ENCODE measurements around the gene FGF4. TPM values are rescaled to one million over a fixed set of nuclear protein-coding genes. Genes with fewer than 3 reads are reported as not detected.

Gene FGF4
- total RNA-seq, 2 donors from 2014 or later, result not detected

DNA sequence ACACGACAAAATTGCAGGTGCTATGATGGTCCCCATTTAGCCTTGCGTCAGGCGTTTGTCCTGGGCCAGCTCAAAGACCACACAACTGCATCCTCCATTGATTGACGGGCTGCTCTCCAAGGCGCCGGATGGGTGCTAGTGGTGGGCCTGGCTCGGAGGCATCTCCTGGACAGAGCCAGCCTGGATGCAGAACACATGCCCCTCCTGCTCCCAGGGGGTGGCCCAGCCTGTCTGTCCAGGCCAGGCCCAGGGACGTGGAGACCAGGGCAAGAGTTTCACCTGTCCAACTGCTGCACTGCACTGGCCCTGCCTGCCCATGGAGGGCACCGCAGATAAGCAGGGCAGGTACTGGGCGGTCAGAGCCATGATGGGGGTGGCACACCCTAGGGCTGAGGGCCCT lies 47.9 kb downstream of the FGF4 start:
- H3K4me3 ChIP-seq, result no peak overlapping the region
- H3K27ac ChIP-seq, result no peak overlapping the region
- TF ChIP-seq, protein P1, sequence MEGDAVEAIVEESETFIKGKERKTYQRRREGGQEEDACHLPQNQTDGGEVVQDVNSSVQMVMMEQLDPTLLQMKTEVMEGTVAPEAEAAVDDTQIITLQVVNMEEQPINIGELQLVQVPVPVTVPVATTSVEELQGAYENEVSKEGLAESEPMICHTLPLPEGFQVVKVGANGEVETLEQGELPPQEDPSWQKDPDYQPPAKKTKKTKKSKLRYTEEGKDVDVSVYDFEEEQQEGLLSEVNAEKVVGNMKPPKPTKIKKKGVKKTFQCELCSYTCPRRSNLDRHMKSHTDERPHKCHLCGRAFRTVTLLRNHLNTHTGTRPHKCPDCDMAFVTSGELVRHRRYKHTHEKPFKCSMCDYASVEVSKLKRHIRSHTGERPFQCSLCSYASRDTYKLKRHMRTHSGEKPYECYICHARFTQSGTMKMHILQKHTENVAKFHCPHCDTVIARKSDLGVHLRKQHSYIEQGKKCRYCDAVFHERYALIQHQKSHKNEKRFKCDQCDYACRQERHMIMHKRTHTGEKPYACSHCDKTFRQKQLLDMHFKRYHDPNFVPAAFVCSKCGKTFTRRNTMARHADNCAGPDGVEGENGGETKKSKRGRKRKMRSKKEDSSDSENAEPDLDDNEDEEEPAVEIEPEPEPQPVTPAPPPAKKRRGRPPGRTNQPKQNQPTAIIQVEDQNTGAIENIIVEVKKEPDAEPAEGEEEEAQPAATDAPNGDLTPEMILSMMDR (IDR thresholded peaks at IDR 0.05), result no peak
- H3K36me3 ChIP-seq, result no peaks in the 10 kb centered on the region
- H3K9ac ChIP-seq (ENCODE audit: low read depth in 2 of 2, low read length in 2 of 2), result no peak overlapping the region
- intact Hi-C loops (cut with DNase I), result no loop called here
- H3K9me3 ChIP-seq, result no peaks in the 10 kb centered on the region
- H3K4me1 ChIP-seq, result no peaks in the 10 kb centered on the region
- no peak for DNase-seq
- no peaks in the 10 kb centered on the region for H3K27me3 ChIP-seq

- Histone ChIP-seq H3K36me3 (no peaks in the 10 kb centered on the region), H3K9ac (ENCODE audit: low read depth in 2 of 2, low read length in 2 of 2) (no peak overlapping the region), H3K4me3 (no peak overlapping the region), H3K9me3 (no peaks in the 10 kb centered on the region), H3K27ac (no peak overlapping the region), H3K27me3 (peaks cover 3% of the 10 kb centered on the region), H3K4me1 (no peaks in the 10 kb centered on the region)
- DNase-seq, result no peak
- TF ChIP-seq, protein P1 (IDR thresholded peaks at IDR 0.05), result no peak
- intact Hi-C loops (cut with DNase I), result no loop called here
These were observed 48.7 kb downstream of the FGF4 start for GRCh38 chr11:69726481-69726880.

GRCh38 chr11:69726019-69726418 lies 49.1 kb downstream of the FGF4 start:
- Histone ChIP-seq H3K4me1 (no peaks in the 10 kb centered on the region), H3K9me3 (no peaks in the 10 kb centered on the region), H3K9ac (ENCODE audit: low read depth in 2 of 2, low read length in 2 of 2) (no peak overlapping the region), H3K36me3 (no peaks in the 10 kb centered on the region), H3K4me3 (no peak overlapping the region), H3K27ac (no peak overlapping the region), H3K27me3 (peaks cover 3% of the 10 kb centered on the region)
- TF ChIP-seq, protein P1 (IDR thresholded peaks at IDR 0.05), result no peak
- DNase-seq, result no peak
- intact Hi-C loops (cut with DNase I), result no loop called here

GRCh38 chr11:69721745-69722144 lies 53.4 kb downstream of the FGF4 start:
- Histone ChIP-seq H3K4me3 (no peak overlapping the region), H3K27ac (no peak overlapping the region), H3K36me3 (no peaks in the 10 kb centered on the region), H3K4me1 (no peaks in the 10 kb centered on the region), H3K9ac (ENCODE audit: low read depth in 2 of 2, low read length in 2 of 2) (no peak overlapping the region), H3K9me3 (no peaks in the 10 kb centered on the region), H3K27me3 (peaks cover 3% of the 10 kb centered on the region)
- intact Hi-C loops (cut with DNase I), result no loop called here
- DNase-seq, result no peak
- TF ChIP-seq, protein P1 (IDR thresholded peaks at IDR 0.05), result no peak

DNA sequence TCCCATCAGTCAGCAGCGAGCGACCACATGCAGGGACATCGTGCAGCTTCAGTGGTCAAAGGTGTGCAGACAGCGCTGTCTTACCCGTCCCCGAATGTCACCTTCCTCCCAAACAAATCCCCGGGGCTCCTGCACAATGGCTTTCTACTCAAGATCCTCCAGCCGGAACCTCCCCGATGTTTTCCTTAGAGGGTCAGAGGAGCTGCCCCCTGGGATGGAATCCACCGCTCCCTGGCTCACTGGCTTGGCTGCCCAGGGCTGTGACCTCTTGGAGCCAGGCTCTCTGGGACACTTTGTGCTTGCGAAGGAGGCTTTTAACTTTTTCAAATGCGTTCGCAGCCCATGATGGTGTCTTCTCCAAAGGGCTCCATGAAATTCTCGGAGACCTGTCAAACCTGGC lies 54.0 kb downstream of the FGF4 start:
- Histone ChIP-seq H3K4me3 (no peak overlapping the region), H3K27me3 (peaks cover 3% of the 10 kb centered on the region), H3K9ac (ENCODE audit: low read depth in 2 of 2, low read length in 2 of 2) (no peak overlapping the region), H3K27ac (no peak overlapping the region), H3K4me1 (no peaks in the 10 kb centered on the region), H3K9me3 (no peaks in the 10 kb centered on the region), H3K36me3 (no peaks in the 10 kb centered on the region)
- no peak for DNase-seq
- intact Hi-C loops (cut with DNase I), result no loop called here
- TF ChIP-seq, protein P1 (IDR thresholded peaks at IDR 0.05), result no peak

Other genes with a start within 250 kb of the FGF4 start
- gene CCND1, start 134.2 kb downstream of the FGF4 start, total RNA-seq, result 10 to 100 TPM; 59.7 to 94.6 TPM
- 10 to 100 TPM; 11.3 to 20.0 TPM for gene LTO1, start 100.0 kb downstream of the FGF4 start, total RNA-seq
- gene FGF19, start 71.3 kb downstream of the FGF4 start, total RNA-seq, result under 1 TPM in 1 of 2 donors, not detected in 1; 0.22 TPM
- not detected for gene FGF3, start 44.1 kb upstream of the FGF4 start, total RNA-seq